ENCODE results near the gene IL11RA.

DNA sequence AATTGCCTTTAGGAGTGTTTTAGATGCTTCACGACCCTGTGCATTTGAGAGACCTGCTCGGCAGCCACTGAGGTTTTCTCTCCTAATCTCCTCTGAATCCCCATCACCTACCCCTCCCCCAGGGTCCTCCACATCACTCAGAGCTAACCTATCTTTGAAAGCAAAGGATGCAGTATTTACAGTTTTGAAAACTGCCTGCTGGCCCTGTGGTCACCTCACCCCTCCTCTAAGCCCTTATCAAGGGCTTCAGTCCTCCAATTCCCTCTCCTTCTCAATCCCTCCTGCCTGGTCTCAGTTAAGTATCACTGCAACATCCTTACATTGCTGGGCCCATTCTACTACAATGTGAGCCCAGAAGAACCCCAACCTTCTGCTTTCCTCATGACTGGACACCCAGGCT, 44.7 kb upstream of the IL11RA start:
- no peak for TF ChIP-seq SUZ12 (IDR thresholded peaks at IDR 0.05; ENCODE audit: extremely low read depth, insufficient read depth, insufficient read length)
- no peak for TF ChIP-seq ZNF274 (IDR thresholded peaks at IDR 0.05; ENCODE audit: low read depth, low read length)
- TF ChIP-seq YY1 (IDR thresholded peaks at IDR 0.05; ENCODE audit: insufficient read depth, insufficient read length), result no peak
